ENCODE data around the gene TANGO2. TPM values are rescaled to one million over a fixed set of nuclear protein-coding genes. Genes with fewer than 3 reads are reported as not detected.

TANGO2 gene
- total and polyA plus RNA-seq, 2 donors (not counting 1 experiment from before 2014, with no cell fraction given) = 75.5 to 75.6 TPM

DNA sequence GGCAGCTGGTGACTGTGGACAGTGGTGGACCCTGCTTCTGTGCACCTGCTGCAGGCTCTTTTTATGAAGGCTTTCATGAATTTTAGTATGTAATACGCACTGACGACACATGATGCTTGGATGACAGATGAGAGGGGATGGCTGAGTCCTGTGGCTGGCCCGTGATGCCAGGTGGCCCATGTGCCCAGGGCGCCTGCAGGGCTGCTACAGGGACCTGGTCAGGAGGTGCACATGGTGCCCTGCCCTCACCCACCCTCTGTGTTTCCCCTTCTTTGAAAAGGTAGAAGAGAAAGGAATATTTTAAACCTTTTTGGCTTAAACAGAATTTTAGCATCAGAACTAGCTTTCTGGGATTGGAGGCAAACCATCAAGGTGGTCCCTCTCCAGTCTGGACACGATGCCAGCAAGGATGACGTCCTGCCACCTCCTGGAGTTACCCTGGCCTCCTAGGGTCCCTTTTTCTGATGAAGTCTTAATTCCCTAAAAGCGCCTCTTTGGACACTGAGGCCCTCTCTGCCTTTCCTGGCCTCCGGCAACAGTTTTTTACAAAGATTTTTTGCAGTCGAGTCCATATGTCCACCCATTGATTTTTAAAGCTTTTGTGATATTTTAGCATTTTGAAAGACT, 89.6 kb downstream of the TANGO2 start:
- H3K4me3 ChIP-seq (ENCODE audit: control extremely low read depth in 1 of 5, extremely low read depth in 1 of 5, insufficient read depth in 1 of 5, low read depth in 2 of 5, low read length in 4 of 5) = no peak overlapping the region
- H3K79me2 ChIP-seq (ENCODE audit: control insufficient read depth, insufficient read depth, low read length) = peaks cover 5% of the 10 kb centered on the region
- POLR2A ChIA-PET = no interaction called here
- peaks cover 0 to 12% of the 10 kb centered on the region in 2 donors for H3K4me1 ChIP-seq (ENCODE audit: control insufficient read depth in 2 of 2, insufficient read depth in 2 of 2, low read length in 2 of 2)
- peaks cover 0 to 61% of the 10 kb centered on the region in 2 experiments for H3K36me3 ChIP-seq (replicated peaks in 1 of 2; ENCODE audit: control extremely low read depth in 1 of 2, control insufficient read depth in 1 of 2, extremely low read depth in 1 of 2, insufficient read depth in 2 of 2, low read length in 1 of 2)
- Mint-ChIP-seq H3K9me3 (ENCODE audit: insufficient read depth) (no peaks in the 10 kb centered on the region), H3K27me3 (no peaks in the 10 kb centered on the region), H3K4me1 (peaks cover 14% of the 10 kb centered on the region), H3K4me3 (no peak overlapping the region), H3K27ac (peak overlapping the region; percentile 32)
- intact Hi-C loops (cut with micrococcal nuclease) = loop anchor here (10.0 kb wide), 1 partner anchor 744 kb away; the partner anchor contains the start of genes PI4KA and SNAP29
- H3K9me3 ChIP-seq (ENCODE audit: control extremely low read depth in 1 of 3, control insufficient read depth in 2 of 3, insufficient read depth in 1 of 3, low read length in 2 of 3) = no peaks in the 10 kb centered on the region
- H3K27ac ChIP-seq (ENCODE audit: low read length in 2 of 2) = peak overlapping the region in 1 of 2 donors; percentile 59
- CTCF ChIA-PET = interaction anchor here (0.7 to 1.6 kb wide), 4 partner anchors 9 to 90 kb away, joined by 3 to 5 read pairs (median 4); partner anchors contain the start of gene TANGO2
- H2AFZ ChIP-seq (ENCODE audit: insufficient read depth, low read depth, low read length, poor library complexity, severe bottlenecking) = no peak overlapping the region
- ATAC-seq (ENCODE audit: low read depth) = no peak
- no peaks in the 10 kb centered on the region for H4K20me1 ChIP-seq (ENCODE audit: control insufficient read depth, insufficient read depth, low read length, poor library complexity, severe bottlenecking)
- H3K27me3 ChIP-seq (replicated peaks in 1 of 4; ENCODE audit: control extremely low read depth in 1 of 4, control insufficient read depth in 3 of 4, insufficient read depth in 4 of 4, low read length in 3 of 4) = no peaks in the 10 kb centered on the region
- 97% methylated on average over 8 of the region's 9 CpGs for WGBS (ENCODE audit: insufficient coverage)
- H3K9ac ChIP-seq (ENCODE audit: low read length) = no peak overlapping the region
- no peak for DNase-seq
- H3K4me2 ChIP-seq (replicated peaks; ENCODE audit: low read depth, low read length, poor library complexity, severe bottlenecking) = no peak overlapping the region
- TF ChIP-seq CTCF (IDR thresholded peaks at IDR 0.05) = no peak
- no peak for TF ChIP-seq EZH2 (IDR thresholded peaks at IDR 0.05; ENCODE audit: borderline replicate concordance, insufficient read depth, low read depth, low read length, poor library complexity, severe bottlenecking)

Measured in B cell (primary cell).